SK-N-SH treated with all-trans-retinoic acid at 6 μM for 48 hours (cell line): ENCODE results near the gene LENG1.

Source experiments
- ATAC-seq: fragments of 200-7000 bp; cut with Tn5 transposase; 3 replicates; pipeline ENCODE4 v1.9.1; 2020; ENCODE audit warnings: mild to moderate bottlenecking, moderate library complexity
- ARNTL ChIP-seq: fragments of 450-650 bp; formaldehyde crosslinking; IDR thresholded peaks from 2 replicates; pipeline ENCODE4 v1.5.0; 2020; ENCODE audit warnings: low read depth, mild to moderate bottlenecking, moderate library complexity, borderline replicate concordance
- BACH2 ChIP-seq: fragments of 250-450 bp; sonication (Bioruptor Pico); IDR thresholded peaks from 2 replicates; pipeline ENCODE4 v1.9.0; 2021; ENCODE audit warnings: mild to moderate bottlenecking, borderline replicate concordance
- CREB5 ChIP-seq: fragments of 250-450 bp; sonication (Bioruptor Pico); IDR thresholded peaks from 2 replicates; pipeline ENCODE4 v1.5.1; 2020; ENCODE audit warnings: low read depth, mild to moderate bottlenecking, moderate library complexity
- CSDC2 ChIP-seq: fragments of 250-450 bp; sonication (Bioruptor Pico); IDR thresholded peaks from 2 replicates; pipeline ENCODE4 v1.5.0; 2020; ENCODE audit warnings: mild to moderate bottlenecking, moderate library complexity
- CSRNP3 ChIP-seq: fragments of 250-450 bp; sonication (Bioruptor Pico); IDR thresholded peaks from 2 replicates; pipeline ENCODE4 v1.5.1; 2021; ENCODE audit warnings: mild to moderate bottlenecking, moderate library complexity
- ESRRG ChIP-seq: fragments of 250-450 bp; sonication (Bioruptor Pico); IDR thresholded peaks from 2 replicates; pipeline ENCODE4 v1.6.1; 2021; ENCODE audit warnings: mild to moderate bottlenecking
- GLIS3 ChIP-seq: fragments of 250-450 bp; sonication (Bioruptor Pico); IDR thresholded peaks from 2 replicates; pipeline ENCODE4 v1.5.0; 2020; ENCODE audit warnings: mild to moderate bottlenecking, moderate library complexity
- ISL1 ChIP-seq: fragments of 250-450 bp; sonication (Bioruptor Pico); IDR thresholded peaks from 2 replicates; pipeline ENCODE4 v2.1.2; 2022; ENCODE audit warnings: mild to moderate bottlenecking, moderate library complexity
- OSR1 ChIP-seq: fragments of 250-450 bp; sonication (Bioruptor Pico); IDR thresholded peaks from 2 replicates; pipeline ENCODE4 v1.8.0; 2022; ENCODE audit warnings: moderate library complexity, mild to moderate bottlenecking, inconsistent platforms
- PATZ1 ChIP-seq: fragments of 250-450 bp; sonication (Bioruptor Pico); IDR thresholded peaks from 2 replicates; pipeline ENCODE4 v1.8.0; 2020; ENCODE audit warnings: mild to moderate bottlenecking, moderate library complexity, borderline replicate concordance
- POU6F1 ChIP-seq: fragments of 250-450 bp; sonication (Bioruptor Pico); IDR thresholded peaks from 2 replicates; pipeline ENCODE4 v1.8.0; 2021; ENCODE audit warnings: low read depth, mild to moderate bottlenecking, moderate library complexity, borderline replicate concordance
- PPARA ChIP-seq: fragments of 250-450 bp; sonication (Bioruptor Pico); IDR thresholded peaks from 2 replicates; pipeline ENCODE4 v1.5.0; 2020; ENCODE audit warnings: mild to moderate bottlenecking, borderline replicate concordance
- RARB ChIP-seq: fragments of 250-450 bp; sonication (Bioruptor Pico); IDR thresholded peaks from 2 replicates; pipeline ENCODE4 v1.8.0; 2021; ENCODE audit warnings: mild to moderate bottlenecking, moderate library complexity
- SNAI2 ChIP-seq: fragments of 250-450 bp; sonication (Bioruptor Pico); IDR thresholded peaks from 2 replicates; pipeline ENCODE4 v1.5.0; 2020; ENCODE audit warnings: mild to moderate bottlenecking, moderate library complexity
- TCF4 ChIP-seq: fragments of 250-450 bp; sonication (Bioruptor Pico); IDR thresholded peaks from 2 replicates; pipeline ENCODE4 v1.8.0; 2021; ENCODE audit warnings: mild to moderate bottlenecking, moderate library complexity, borderline replicate concordance
- TSHZ2 ChIP-seq: fragments of 250-450 bp; sonication (Bioruptor Pico); IDR thresholded peaks from 2 replicates; pipeline ENCODE4 v1.5.0; 2020; ENCODE audit warnings: mild to moderate bottlenecking, moderate library complexity
- ZC3H10 ChIP-seq: fragments of 250-450 bp; sonication (Bioruptor Pico); IDR thresholded peaks from 2 replicates; pipeline ENCODE4 v1.5.1; 2021; ENCODE audit warnings: mild to moderate bottlenecking, moderate library complexity
- ZFP3 ChIP-seq: fragments of 250-450 bp; sonication (Bioruptor Pico); IDR thresholded peaks from 2 replicates; pipeline ENCODE4 v1.5.0; 2020; ENCODE audit warnings: mild to moderate bottlenecking, moderate library complexity
- ZFP30 ChIP-seq: fragments of 450-650 bp; formaldehyde crosslinking; IDR thresholded peaks from 2 replicates; pipeline ENCODE4 v1.5.0; 2022; ENCODE audit warnings: mild to moderate bottlenecking, moderate library complexity
- ZNF565 ChIP-seq: fragments of 450-650 bp; formaldehyde crosslinking; conservative IDR thresholded peaks from 2 replicates; pipeline ENCODE4 v1.5.0; 2020; ENCODE audit warnings: low read depth, mild to moderate bottlenecking, moderate library complexity
- ZNF70 ChIP-seq: fragments of 450-650 bp; formaldehyde crosslinking; IDR thresholded peaks from 2 replicates; pipeline ENCODE4 v1.5.0; 2020; ENCODE audit warnings: mild to moderate bottlenecking, moderate library complexity
- ZNF8 ChIP-seq: fragments of 450-650 bp; formaldehyde crosslinking; IDR thresholded peaks from 2 replicates; pipeline ENCODE4 v1.5.0; 2020; ENCODE audit warnings: mild to moderate bottlenecking, moderate library complexity

The LENG1 gene

GRCh38 chr19:54145541-54146158 is 13.9 kb downstream of the LENG1 start:
- TF ChIP-seq BACH2 (CRISPR knock-in tag) (no peak), PATZ1 (CRISPR knock-in tag) (no peak), SNAI2 (no peak), ISL1 (no peak)
- no peak for ATAC-seq

GRCh38 chr19:54142166-54142780 is 17.2 kb downstream of the LENG1 start:
- no peak for TF ChIP-seq ZNF8 (CRISPR knock-in tag)
- TF ChIP-seq SNAI2: no peak
- TF ChIP-seq RARB: no peak
- no peak for TF ChIP-seq CREB5 (CRISPR knock-in tag)
- no peak for TF ChIP-seq ZNF70
- TF ChIP-seq ESRRG (CRISPR knock-in tag): no peak
- TF ChIP-seq BACH2 (CRISPR knock-in tag): no peak
- no peak for TF ChIP-seq CSRNP3 (CRISPR knock-in tag)
- TF ChIP-seq POU6F1 (CRISPR knock-in tag): no peak
- TF ChIP-seq PPARA (CRISPR knock-in tag): no peak
- no peak for TF ChIP-seq ARNTL (CRISPR knock-in tag)
- TF ChIP-seq TCF4 (CRISPR knock-in tag): no peak
- no peak for TF ChIP-seq PATZ1 (CRISPR knock-in tag)
- no peak for TF ChIP-seq ZC3H10
- TF ChIP-seq ZFP3 (CRISPR knock-in tag): no peak
- TF ChIP-seq GLIS3 (CRISPR knock-in tag): no peak
- TF ChIP-seq ZNF565 (CRISPR knock-in tag): no peak
- TF ChIP-seq OSR1 (CRISPR knock-in tag): no peak
- no peak for ATAC-seq

GRCh38 chr19:54141356-54141755 is 18.2 kb downstream of the LENG1 start:
- ATAC-seq: no peak
- TF ChIP-seq RARB (no peak), PPARA (CRISPR knock-in tag) (no peak), POU6F1 (CRISPR knock-in tag) (no peak), ISL1 (no peak), GLIS3 (CRISPR knock-in tag) (no peak), ZC3H10 (no peak), ZFP30 (CRISPR knock-in tag) (no peak), ZFP3 (CRISPR knock-in tag) (no peak), ZNF565 (CRISPR knock-in tag) (no peak), CSDC2 (CRISPR knock-in tag) (no peak), TSHZ2 (CRISPR knock-in tag) (no peak), PATZ1 (CRISPR knock-in tag) (no peak), ARNTL (CRISPR knock-in tag) (no peak)
